PFSK-1 (cell line): ENCODE measurements around the gene COL6A2.

Source experiments
- FOXP2 ChIP-seq: optimal IDR thresholded peaks from 2 replicates; pipeline ENCODE3; 2011; ENCODE audit warnings: borderline replicate concordance, control low read depth, inconsistent platforms; ENCODE audit not compliant: insufficient read depth; ENCODE audit errors: extremely low read length, extremely low read depth
- POLR2AphosphoS5 ChIP-seq: IDR thresholded peaks from 2 replicates; pipeline ENCODE4 v1.6.1; 2012; ENCODE audit warnings: low read depth, mild to moderate bottlenecking, control low read depth, low read length, moderate library complexity
- REST ChIP-seq, 2 experiments: IDR thresholded peaks; 2 replicates each; pipeline versions ENCODE4 v1.6.1 to v1.8.0; 2011 to 2012; ENCODE audit warnings: low read depth in 2 of 2, low read length in 2 of 2, control low read depth in 1 of 2, inconsistent platforms in 1 of 2, mild to moderate bottlenecking in 1 of 2, moderate library complexity in 1 of 2; ENCODE audit not compliant: insufficient read depth in 1 of 2
- SIN3A ChIP-seq: IDR thresholded peaks from 2 replicates; pipeline ENCODE4 v1.6.1; 2012; ENCODE audit warnings: mild to moderate bottlenecking, low read length, moderate library complexity, borderline replicate concordance; ENCODE audit not compliant: insufficient read depth
- TAF1 ChIP-seq: IDR thresholded peaks from 2 replicates; pipeline ENCODE4 v1.6.1; 2012; ENCODE audit warnings: low read length, control low read depth, borderline replicate concordance; ENCODE audit not compliant: insufficient read depth

- TF ChIP-seq TAF1 = no peak
- TF ChIP-seq POLR2AphosphoS5 = no peak
- no peak for TF ChIP-seq SIN3A
- no peak for TF ChIP-seq FOXP2
- no peak for TF ChIP-seq REST (IDR thresholded peaks at IDR 0.05; ENCODE audit: insufficient read depth in 1 of 2, low read depth in 2 of 2, low read length in 2 of 2)
Observed at GRCh38 chr21:46066591-46067331, 31.2 kb upstream of the COL6A2 start.
